Measurements from ENCODE around the gene FBXO28.

DNA sequence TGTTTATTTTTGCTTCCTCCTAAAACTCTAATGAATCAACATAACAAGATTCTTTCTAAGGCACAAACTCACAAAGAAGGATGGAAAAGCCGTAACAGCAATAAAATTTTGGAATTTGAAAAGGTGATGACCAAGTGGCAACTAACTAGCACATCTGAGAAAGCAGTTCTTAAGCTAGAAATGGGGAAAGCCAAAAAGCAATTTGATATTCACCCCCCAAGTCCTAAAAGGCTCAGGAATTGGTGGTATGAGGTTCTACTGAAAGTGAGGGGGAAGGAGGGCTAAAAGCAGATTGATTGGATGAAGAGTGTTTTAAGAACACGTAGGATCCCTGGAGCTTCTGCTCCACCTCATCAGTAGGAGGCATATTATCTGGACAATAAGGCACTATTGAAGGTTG is 43.4 kb upstream of the FBXO28 start:
- TF ChIP-seq, protein P1, sequence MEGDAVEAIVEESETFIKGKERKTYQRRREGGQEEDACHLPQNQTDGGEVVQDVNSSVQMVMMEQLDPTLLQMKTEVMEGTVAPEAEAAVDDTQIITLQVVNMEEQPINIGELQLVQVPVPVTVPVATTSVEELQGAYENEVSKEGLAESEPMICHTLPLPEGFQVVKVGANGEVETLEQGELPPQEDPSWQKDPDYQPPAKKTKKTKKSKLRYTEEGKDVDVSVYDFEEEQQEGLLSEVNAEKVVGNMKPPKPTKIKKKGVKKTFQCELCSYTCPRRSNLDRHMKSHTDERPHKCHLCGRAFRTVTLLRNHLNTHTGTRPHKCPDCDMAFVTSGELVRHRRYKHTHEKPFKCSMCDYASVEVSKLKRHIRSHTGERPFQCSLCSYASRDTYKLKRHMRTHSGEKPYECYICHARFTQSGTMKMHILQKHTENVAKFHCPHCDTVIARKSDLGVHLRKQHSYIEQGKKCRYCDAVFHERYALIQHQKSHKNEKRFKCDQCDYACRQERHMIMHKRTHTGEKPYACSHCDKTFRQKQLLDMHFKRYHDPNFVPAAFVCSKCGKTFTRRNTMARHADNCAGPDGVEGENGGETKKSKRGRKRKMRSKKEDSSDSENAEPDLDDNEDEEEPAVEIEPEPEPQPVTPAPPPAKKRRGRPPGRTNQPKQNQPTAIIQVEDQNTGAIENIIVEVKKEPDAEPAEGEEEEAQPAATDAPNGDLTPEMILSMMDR (IDR thresholded peaks at IDR 0.05), result no peak
- no peak for TF ChIP-seq POLR2A (IDR thresholded peaks at IDR 0.05)
